Measurements from ENCODE around the gene SLC16A12.

The SLC16A12 gene

GRCh38 chr10:89518108-89518507, 17.3 kb downstream of the SLC16A12 start:
- DNase-seq (ENCODE audit: low read depth in 1 of 2, low spot score in 1 of 2), result no peak
- TF ChIP-seq JUND (IDR thresholded peaks at IDR 0.05; ENCODE audit: low read depth), result no peak
- in situ Hi-C loops (cut with HindIII; ENCODE audit: low pct_unique_long_range_greater_than_20kb, low sequenced_read_pairs), result no loop called here

DNA sequence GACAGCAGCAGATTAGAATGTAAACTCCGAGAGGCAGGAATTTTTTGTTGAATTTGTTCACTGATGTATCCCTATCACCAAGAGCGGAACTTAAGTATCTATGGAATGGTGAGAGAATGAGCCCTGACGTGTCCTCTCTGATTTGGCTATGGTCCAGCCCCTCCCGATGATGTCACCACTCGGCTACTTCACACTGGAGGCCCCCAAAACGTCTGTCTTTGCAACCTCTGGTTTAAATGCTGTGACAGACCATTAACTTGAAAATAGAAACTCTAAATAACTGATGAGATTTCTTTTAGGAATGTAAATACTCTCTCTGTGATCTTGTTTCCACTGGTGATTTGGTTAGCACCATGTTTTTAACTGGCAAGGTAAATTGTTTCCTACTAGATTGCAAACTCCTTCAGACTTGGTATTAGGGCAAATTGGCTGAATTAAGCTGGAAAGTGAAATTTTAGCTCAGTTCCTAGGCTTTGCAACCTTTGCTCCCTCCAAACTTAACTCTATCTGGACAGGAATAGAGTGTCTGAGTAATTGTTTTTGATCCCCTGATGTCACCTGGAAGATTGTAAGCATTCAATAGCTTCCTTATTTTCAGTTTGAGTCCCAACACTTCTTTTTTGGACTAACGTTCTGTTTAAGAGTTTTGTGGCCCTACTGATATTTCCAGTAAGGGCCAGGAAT, 19.1 kb downstream of the SLC16A12 start:
- TF ChIP-seq JUND (IDR thresholded peaks at IDR 0.05; ENCODE audit: low read depth), result no peak
- in situ Hi-C loops (cut with HindIII; ENCODE audit: low pct_unique_long_range_greater_than_20kb, low sequenced_read_pairs), result no loop called here
- no peak for DNase-seq (ENCODE audit: low read depth in 1 of 2, low spot score in 1 of 2)

- in situ Hi-C loops (cut with HindIII; ENCODE audit: low pct_unique_long_range_greater_than_20kb, low sequenced_read_pairs), result no loop called here
- DNase-seq (ENCODE audit: low read depth in 1 of 2, low spot score in 1 of 2), result no peak
- no peak for TF ChIP-seq JUND (IDR thresholded peaks at IDR 0.05; ENCODE audit: low read depth)
Measured at GRCh38 chr10:89515031-89515841, 20.2 kb downstream of the SLC16A12 start.

- in situ Hi-C loops (cut with HindIII; ENCODE audit: low pct_unique_long_range_greater_than_20kb, low sequenced_read_pairs), result no loop called here
- no peak for DNase-seq (ENCODE audit: low read depth in 1 of 2, low spot score in 1 of 2)
- no peak for TF ChIP-seq JUND (IDR thresholded peaks at IDR 0.05; ENCODE audit: low read depth)
Measured at GRCh38 chr10:89513206-89513605, 22.2 kb downstream of the SLC16A12 start.

DNA sequence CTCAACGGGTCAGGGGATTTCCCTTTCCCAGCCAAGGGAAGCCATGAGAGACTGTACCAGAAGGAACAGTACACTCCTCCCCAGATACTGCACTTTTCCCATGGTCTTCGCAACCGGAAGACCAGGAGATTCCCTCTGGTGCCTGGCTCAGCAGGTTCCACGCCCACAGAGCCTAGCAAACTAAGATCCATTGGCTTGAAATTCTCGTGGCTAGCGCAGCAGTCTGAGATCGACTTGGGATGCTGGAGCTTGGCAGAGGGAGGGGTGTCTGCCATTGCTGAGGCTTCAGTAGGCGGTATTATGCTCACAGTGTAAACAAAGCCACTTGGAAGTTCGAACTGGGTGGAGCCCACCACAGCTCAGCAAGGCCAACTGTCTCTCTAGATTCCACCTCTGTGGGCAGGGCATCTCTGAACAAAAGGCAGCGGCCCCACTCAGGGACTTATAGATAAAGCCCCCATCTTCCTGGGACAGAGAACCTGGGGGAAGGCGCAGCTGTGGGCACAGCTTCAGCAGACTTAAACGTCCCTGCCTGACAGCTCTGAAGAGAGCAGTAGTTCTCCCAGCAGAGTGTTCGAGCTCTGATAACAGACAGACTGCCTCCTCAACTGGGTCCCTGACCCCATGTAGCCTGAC, 29.6 kb downstream of the SLC16A12 start:
- no peak for TF ChIP-seq JUND (IDR thresholded peaks at IDR 0.05; ENCODE audit: low read depth)
- DNase-seq (ENCODE audit: low read depth in 1 of 2, low spot score in 1 of 2), result no peak
- in situ Hi-C loops (cut with HindIII; ENCODE audit: low pct_unique_long_range_greater_than_20kb, low sequenced_read_pairs), result no loop called here

GRCh38 chr10:89504691-89505090, 30.7 kb downstream of the SLC16A12 start:
- DNase-seq (ENCODE audit: low read depth in 1 of 2, low spot score in 1 of 2), result no peak
- no peak for TF ChIP-seq JUND (IDR thresholded peaks at IDR 0.05; ENCODE audit: low read depth)
- in situ Hi-C loops (cut with HindIII; ENCODE audit: low pct_unique_long_range_greater_than_20kb, low sequenced_read_pairs), result no loop called here

DNA sequence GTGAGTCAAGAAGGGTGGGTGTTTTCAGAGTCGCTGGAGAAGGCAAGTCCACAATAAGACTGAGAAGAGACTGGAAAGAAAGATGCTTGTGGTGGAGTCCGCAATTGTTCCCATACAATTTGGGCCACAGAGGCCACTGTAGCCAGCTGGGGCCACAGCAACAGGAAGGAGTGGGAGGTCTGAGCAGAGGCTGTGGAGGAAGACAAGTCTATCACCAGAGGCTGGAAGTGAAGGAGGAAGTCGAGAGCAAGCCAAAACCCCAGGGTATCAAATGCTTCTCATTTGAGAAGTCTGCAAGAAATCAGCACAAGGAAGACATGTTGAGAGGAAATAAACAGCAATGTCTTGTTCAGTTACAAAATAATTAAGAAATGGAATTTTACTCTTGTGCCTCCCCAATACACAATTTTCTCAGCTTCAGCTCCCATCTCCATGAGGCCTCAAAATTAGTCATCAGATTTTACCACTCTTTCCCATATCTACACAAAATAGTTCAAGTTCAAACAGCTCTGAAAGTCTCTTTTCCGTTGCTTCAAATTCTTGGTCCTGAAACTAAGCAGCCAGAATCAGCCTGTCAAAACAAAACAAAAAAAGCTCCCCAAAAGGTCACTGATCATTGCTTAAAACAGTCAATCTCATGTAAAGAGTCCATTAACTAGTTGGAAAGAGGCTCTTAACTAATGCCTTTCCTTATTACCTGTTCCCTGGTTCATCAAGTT, 31.6 kb downstream of the SLC16A12 start:
- in situ Hi-C loops (cut with HindIII; ENCODE audit: low pct_unique_long_range_greater_than_20kb, low sequenced_read_pairs), result no loop called here
- TF ChIP-seq JUND (IDR thresholded peaks at IDR 0.05; ENCODE audit: low read depth), result no peak
- DNase-seq (ENCODE audit: low read depth in 1 of 2, low spot score in 1 of 2), result no peak

DNA sequence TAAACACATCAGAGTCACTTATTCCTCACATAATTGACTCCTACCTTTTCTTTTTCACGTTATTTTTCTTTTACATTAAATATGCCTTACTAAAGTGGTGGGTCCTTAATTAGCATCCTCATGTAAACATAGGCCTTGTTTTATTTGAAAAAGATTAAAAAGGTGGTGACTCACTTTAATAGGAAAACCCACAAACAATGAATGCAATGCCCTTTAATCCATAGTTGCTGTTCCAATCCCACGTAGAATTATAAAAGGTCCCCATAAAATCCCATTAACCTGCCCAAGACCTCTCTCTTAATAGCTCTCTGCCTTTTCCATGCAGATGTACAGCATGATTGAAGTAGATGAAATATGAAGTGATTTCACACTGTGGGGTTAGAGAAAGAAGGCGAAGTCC, 32.2 kb downstream of the SLC16A12 start:
- no peak for DNase-seq (ENCODE audit: low read depth in 1 of 2, low spot score in 1 of 2)
- in situ Hi-C loops (cut with HindIII; ENCODE audit: low pct_unique_long_range_greater_than_20kb, low sequenced_read_pairs), result no loop called here
- no peak for TF ChIP-seq JUND (IDR thresholded peaks at IDR 0.05; ENCODE audit: low read depth)

DNA sequence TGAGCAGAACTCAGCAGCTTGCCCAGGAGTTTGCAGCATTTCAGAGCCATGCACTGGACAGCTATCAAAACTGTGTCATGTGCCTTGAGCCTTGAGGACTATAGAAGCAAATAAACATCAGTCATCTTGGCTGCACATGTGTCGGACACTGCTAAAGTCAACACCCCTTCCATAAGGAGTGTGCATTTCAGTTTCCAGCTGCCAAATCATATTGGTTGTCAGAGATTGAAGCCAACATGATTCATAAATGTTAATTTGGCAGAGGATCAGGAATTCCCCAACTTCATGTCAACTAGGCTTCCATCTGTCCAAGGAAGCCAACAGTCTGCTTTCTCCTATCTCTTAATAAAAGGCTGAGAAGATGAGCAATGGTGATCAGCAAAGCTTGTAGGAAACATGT, 32.8 kb downstream of the SLC16A12 start:
- TF ChIP-seq JUND (IDR thresholded peaks at IDR 0.05; ENCODE audit: low read depth), result no peak
- in situ Hi-C loops (cut with HindIII; ENCODE audit: low pct_unique_long_range_greater_than_20kb, low sequenced_read_pairs), result no loop called here
- DNase-seq (ENCODE audit: low read depth in 1 of 2, low spot score in 1 of 2), result no peak

- no peak for TF ChIP-seq JUND (IDR thresholded peaks at IDR 0.05; ENCODE audit: low read depth)
- no peak for DNase-seq (ENCODE audit: low read depth in 1 of 2, low spot score in 1 of 2)
- in situ Hi-C loops (cut with HindIII; ENCODE audit: low pct_unique_long_range_greater_than_20kb, low sequenced_read_pairs), result no loop called here
Measured at GRCh38 chr10:89494575-89494974, 40.8 kb downstream of the SLC16A12 start.

- in situ Hi-C loops (cut with HindIII; ENCODE audit: low pct_unique_long_range_greater_than_20kb, low sequenced_read_pairs), result no loop called here
- TF ChIP-seq JUND (IDR thresholded peaks at IDR 0.05; ENCODE audit: low read depth), result no peak
- no peak for DNase-seq (ENCODE audit: low read depth in 1 of 2, low spot score in 1 of 2)
Measured at GRCh38 chr10:89494068-89494467, 41.3 kb downstream of the SLC16A12 start.

DNA sequence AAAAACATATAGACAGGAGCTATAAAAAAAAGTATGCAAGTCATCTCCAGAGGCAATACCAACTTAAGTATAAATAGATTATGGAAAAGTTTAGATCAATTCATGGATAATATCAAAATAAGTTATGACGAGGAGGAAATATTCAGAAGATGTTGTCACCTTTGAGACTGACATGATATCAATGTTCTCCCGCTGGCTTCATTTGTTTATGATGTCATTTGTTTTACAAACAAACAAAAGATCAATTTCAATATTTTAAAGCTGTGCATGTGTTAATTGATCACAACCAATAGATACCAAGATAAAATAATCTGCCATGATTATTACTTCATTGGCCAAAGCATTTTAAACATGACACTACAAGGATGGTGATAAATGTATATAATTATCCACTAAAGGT, 43.5 kb downstream of the SLC16A12 start:
- DNase-seq (ENCODE audit: low read depth in 1 of 2, low spot score in 1 of 2), result no peak
- TF ChIP-seq JUND (IDR thresholded peaks at IDR 0.05; ENCODE audit: low read depth), result no peak
- in situ Hi-C loops (cut with HindIII; ENCODE audit: low pct_unique_long_range_greater_than_20kb, low sequenced_read_pairs), result no loop called here

Measured in T47D (cell line).